HCT116 (cell line): ENCODE data around the gene GREB1L. TPM values are rescaled to one million over a fixed set of nuclear protein-coding genes. Genes with fewer than 3 reads are reported as not detected.

Experiments
- ATAC-seq: fragments of 200-7000 bp; cut with Tn5 transposase; 2 replicates; pipeline ENCODE4 v1.9.1; 2020; ENCODE audit warnings: mild to moderate bottlenecking, moderate library complexity
- BruUV-seq: library from RNA; stranded (reverse); fragments of 400-500 nt; replicated peaks from 2 replicates; lab custom pipeline; 2021; lab: Mats Ljungman, UMichigan
- CTCF ChIA-PET: fragments of 300-600 bp; sonication (Branson Sonifier 250); formaldehyde crosslinking; loops from one replicate; lab custom pipeline; 2021; ENCODE audit warnings: antibody characterized with exemption; lab: Charles Lee
- POLR2A ChIA-PET: fragments of 300-600, 350-600 bp; sonication (Branson Sonifier 250); formaldehyde crosslinking; loops from one replicate; lab custom pipeline; 2021; ENCODE audit warnings: antibody characterized with exemption; lab: Charles Lee
- RAD21 ChIA-PET, 2 experiments: fragments of 300-600 bp; sonication (Branson Sonifier 250); formaldehyde crosslinking; loops; one replicate each; lab custom pipeline; 2023; ENCODE audit warnings: low total read pairs in 2 of 2; ENCODE audit not compliant: uncharacterized antibody in 2 of 2, unreplicated experiment in 2 of 2, low non-redundant PET in 1 of 2; lab: Charles Lee
- DNase-seq: peaks from one replicate; pipeline ENCODE4 v3.0.0-alpha.2; 2010; ENCODE audit warnings: low read depth, low spot score
- H2AFZ ChIP-seq: fragments of 200-600 bp; shearing (Covaris generic), sonication (generic); 2 replicates; pipeline ENCODE4 v1.6.1; 2017; ENCODE audit warnings: low read depth, mixed run types, mixed read lengths, antibody characterized with exemption, low read length; ENCODE audit not compliant: poor library complexity, severe bottlenecking
- H3K27ac ChIP-seq: 2 replicates; pipeline ENCODE4 v1.5.1; 2012; ENCODE audit warnings: low read depth, low read length
- H3K27me3 ChIP-seq: fragments of 200-600 bp; sonication (generic); 2 replicates; pipeline ENCODE4 v1.6.1; 2016; ENCODE audit warnings: mixed run types, low read length, mixed read lengths; ENCODE audit not compliant: insufficient read depth
- H3K36me3 ChIP-seq, 2 experiments: fragments of 200-500 bp in 1 of 2; fragments of 200-600 bp in 1 of 2; sonication (Bioruptor generic) in 1 of 2; sonication (generic) in 1 of 2; 2 replicates each; pipeline versions ENCODE4 v1.5.1 to v1.6.1; 2014 to 2016; ENCODE audit warnings: low read length in 2 of 2, inconsistent platforms in 1 of 2, mixed read lengths in 1 of 2, mixed run types in 1 of 2; ENCODE audit not compliant: insufficient read depth in 2 of 2, control insufficient read depth in 1 of 2
- H3K4me1 ChIP-seq, 2 experiments: fragments of 200-600 bp in 1 of 2; sonication (generic) in 1 of 2; 2 replicates each; pipeline versions ENCODE4 v1.5.1 to v1.6.1; 2012 to 2017; ENCODE audit warnings: low read length in 2 of 2, inconsistent platforms in 1 of 2, mild to moderate bottlenecking in 1 of 2, mixed read lengths in 1 of 2, mixed run types in 1 of 2, moderate library complexity in 1 of 2; ENCODE audit not compliant: insufficient read depth in 2 of 2, control insufficient read depth in 1 of 2
- H3K4me2 ChIP-seq: fragments of 200-600 bp; sonication (generic); 2 replicates; pipeline ENCODE4 v1.6.1; 2017; ENCODE audit warnings: mixed run types, low read length, mixed read lengths
- H3K4me3 ChIP-seq, 2 experiments: fragments of 200-600 bp in 1 of 2; sonication (generic) in 1 of 2; replicated peaks in 1 of 2; 2 replicates each; pipeline ENCODE4 v1.5.1; 2011 to 2016; ENCODE audit warnings: low read length in 2 of 2, control low read depth in 1 of 2, low read depth in 1 of 2, mild to moderate bottlenecking in 1 of 2, mixed read lengths in 1 of 2, mixed run types in 1 of 2
- H3K79me2 ChIP-seq: fragments of 200-600 bp; sonication (generic); 2 replicates; pipeline ENCODE4 v1.6.1; 2017; ENCODE audit warnings: mild to moderate bottlenecking, mixed run types, low read length, moderate library complexity, mixed read lengths; ENCODE audit not compliant: insufficient read depth
- H3K9ac ChIP-seq: fragments of 200-600 bp; sonication (generic); 2 replicates; pipeline ENCODE4 v1.6.1; 2016; ENCODE audit warnings: low read length, mixed read lengths
- H3K9me2 ChIP-seq: fragments of 200-600 bp; sonication (generic), shearing (Covaris generic); 2 replicates; pipeline ENCODE4 v1.6.1; 2017; ENCODE audit warnings: mixed run types, mild to moderate bottlenecking, moderate library complexity; ENCODE audit not compliant: insufficient read depth
- H3K9me3 ChIP-seq, 2 experiments: fragments of 200-500 bp in 1 of 2; fragments of 200-600 bp in 1 of 2; sonication (Bioruptor generic) in 1 of 2; sonication (generic) in 1 of 2; 2 replicates each; pipeline ENCODE4 v1.6.1; 2014 to 2017; ENCODE audit warnings: low read length in 2 of 2, mixed read lengths in 2 of 2, inconsistent platforms in 1 of 2, low read depth in 1 of 2, mild to moderate bottlenecking in 1 of 2, mixed run types in 1 of 2, moderate library complexity in 1 of 2; ENCODE audit not compliant: control insufficient read depth in 1 of 2, insufficient read depth in 1 of 2
- H4K20me1 ChIP-seq: fragments of 200-600 bp; sonication (generic), shearing (Covaris generic); 2 replicates; pipeline ENCODE4 v1.6.1; 2017; ENCODE audit warnings: mixed run types, mild to moderate bottlenecking, moderate library complexity; ENCODE audit not compliant: insufficient read depth
- CEBPB ChIP-seq: IDR thresholded peaks from 2 replicates; pipeline ENCODE4 v1.6.1; 2012; ENCODE audit warnings: low read depth
- EGR1 ChIP-seq: IDR thresholded peaks from 2 replicates; pipeline ENCODE4 v1.6.1; 2012; ENCODE audit warnings: low read depth
- ELF1 ChIP-seq: IDR thresholded peaks from 2 replicates; pipeline ENCODE4 v1.6.1; 2012; ENCODE audit warnings: low read depth, borderline replicate concordance
- EZH2 ChIP-seq: fragments of 200-600 bp; sonication (generic); IDR thresholded peaks from 2 replicates; pipeline ENCODE4 v1.6.1; 2017; ENCODE audit warnings: antibody characterized with exemption, mixed run types
- EZH2phosphoT487 ChIP-seq: fragments of 200-600 bp; IDR thresholded peaks from 2 replicates; pipeline ENCODE4 v1.6.1; 2018; ENCODE audit warnings: antibody characterized with exemption, borderline replicate concordance
- FOSL1 ChIP-seq: IDR thresholded peaks from 2 replicates; pipeline ENCODE4 v1.6.1; 2012; ENCODE audit warnings: low read depth
- POLR2A ChIP-seq: IDR thresholded peaks from 2 replicates; pipeline ENCODE4 v1.7.0; 2011; ENCODE audit warnings: borderline replicate concordance; ENCODE audit not compliant: insufficient read depth, insufficient read length; ENCODE audit errors: extremely low read depth
- POLR2AphosphoS5 ChIP-seq: IDR thresholded peaks from 2 replicates; pipeline ENCODE4 v1.6.1; 2011; ENCODE audit warnings: mild to moderate bottlenecking, low read depth, low read length, moderate library complexity
- RAD21 ChIP-seq: IDR thresholded peaks from 2 replicates; pipeline ENCODE4 v1.6.1; 2012; ENCODE audit warnings: low read depth, mild to moderate bottlenecking
- SIN3A ChIP-seq: IDR thresholded peaks from 2 replicates; pipeline ENCODE4 v1.6.1; 2012; ENCODE audit warnings: low read depth
- SP1 ChIP-seq: IDR thresholded peaks from 2 replicates; pipeline ENCODE4 v1.6.1; 2012; ENCODE audit warnings: low read depth
- SRF ChIP-seq: IDR thresholded peaks from 2 replicates; pipeline ENCODE4 v1.6.1; 2012; ENCODE audit warnings: low read depth
- ZFX ChIP-seq: fragments of 450-650 bp; IDR thresholded peaks from 2 replicates; pipeline ENCODE4 v1.6.1; 2017
- ZNF274 ChIP-seq: fragments of 200-500 bp; sonication (Bioruptor generic); IDR thresholded peaks from 2 replicates; pipeline ENCODE4 v1.6.1; 2014; ENCODE audit warnings: mild to moderate bottlenecking, low read depth, low read length, inconsistent platforms
- intact Hi-C: fragments of 100-400 bp; cut with micrococcal nuclease; formaldehyde crosslinking; loops from 2 replicates; pipeline ENCODE4 v1.10.0; 2022
- total RNA-seq: library from RNA; stranded (reverse); gene quantifications from one replicate; pipeline ENCODE4 v1.2.1, GENCODE V29; 2021; ENCODE audit not compliant: unreplicated experiment
- TF ChIP-seq, protein P1 (sequence below), 3 experiments: fragments of 200-600 bp in 1 of 3; sonication (generic) in 1 of 3; IDR thresholded peaks in 2 of 3; conservative IDR thresholded peaks in 1 of 3; 2 replicates each; pipeline ENCODE4 v1.5.1; 2012 to 2017; ENCODE audit warnings: low read depth in 2 of 3, low read length in 2 of 3, antibody characterized with exemption in 1 of 3, borderline replicate concordance in 1 of 3, control low read depth in 1 of 3, mild to moderate bottlenecking in 1 of 3, mixed read lengths in 1 of 3, mixed run types in 1 of 3, moderate library complexity in 1 of 3; ENCODE audit not compliant: insufficient read depth in 1 of 3
- TF ChIP-seq, protein P2 (sequence below): IDR thresholded peaks from 2 replicates; pipeline ENCODE4 v1.6.1; 2012; ENCODE audit warnings: low read depth
- TF ChIP-seq, protein P3 (sequence below): IDR thresholded peaks from 2 replicates; pipeline ENCODE4 v1.6.1; 2012
- TF ChIP-seq, protein P4 (sequence below): IDR thresholded peaks from 2 replicates; pipeline ENCODE4 v1.6.1; 2012
- TF ChIP-seq, protein P5 (sequence below): IDR thresholded peaks from 2 replicates; pipeline ENCODE4 v1.6.1; 2011; ENCODE audit warnings: mild to moderate bottlenecking, low read length, moderate library complexity; ENCODE audit not compliant: insufficient replicate concordance; ENCODE audit errors: extremely low read depth

GREB1L gene
- total RNA-seq, 1 experiment from 2014 or later = 12.2 TPM

DNA sequence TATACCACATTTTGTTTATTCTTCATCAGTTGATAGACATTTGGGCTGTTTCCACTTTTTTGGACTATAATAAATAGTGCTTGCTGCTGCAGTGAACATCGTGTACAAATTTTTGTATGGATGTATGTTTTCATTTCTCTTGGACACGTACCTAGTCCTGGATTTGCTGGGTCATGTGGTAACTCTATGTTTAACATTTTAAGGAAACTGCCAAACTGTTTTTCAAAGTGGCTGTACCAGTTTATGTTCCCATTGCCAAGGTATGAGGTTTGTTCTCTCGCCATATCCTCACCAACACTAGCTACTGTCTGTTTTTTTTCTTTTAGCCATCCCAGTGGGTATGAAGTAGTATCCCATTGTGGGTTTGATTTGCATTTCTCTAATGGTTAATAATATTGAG lies 42.5 kb downstream of the GREB1L start (continued):
- TF ChIP-seq, protein P1, sequence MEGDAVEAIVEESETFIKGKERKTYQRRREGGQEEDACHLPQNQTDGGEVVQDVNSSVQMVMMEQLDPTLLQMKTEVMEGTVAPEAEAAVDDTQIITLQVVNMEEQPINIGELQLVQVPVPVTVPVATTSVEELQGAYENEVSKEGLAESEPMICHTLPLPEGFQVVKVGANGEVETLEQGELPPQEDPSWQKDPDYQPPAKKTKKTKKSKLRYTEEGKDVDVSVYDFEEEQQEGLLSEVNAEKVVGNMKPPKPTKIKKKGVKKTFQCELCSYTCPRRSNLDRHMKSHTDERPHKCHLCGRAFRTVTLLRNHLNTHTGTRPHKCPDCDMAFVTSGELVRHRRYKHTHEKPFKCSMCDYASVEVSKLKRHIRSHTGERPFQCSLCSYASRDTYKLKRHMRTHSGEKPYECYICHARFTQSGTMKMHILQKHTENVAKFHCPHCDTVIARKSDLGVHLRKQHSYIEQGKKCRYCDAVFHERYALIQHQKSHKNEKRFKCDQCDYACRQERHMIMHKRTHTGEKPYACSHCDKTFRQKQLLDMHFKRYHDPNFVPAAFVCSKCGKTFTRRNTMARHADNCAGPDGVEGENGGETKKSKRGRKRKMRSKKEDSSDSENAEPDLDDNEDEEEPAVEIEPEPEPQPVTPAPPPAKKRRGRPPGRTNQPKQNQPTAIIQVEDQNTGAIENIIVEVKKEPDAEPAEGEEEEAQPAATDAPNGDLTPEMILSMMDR (IDR thresholded peaks at IDR 0.05 in 2 of 3, conservative IDR thresholded peaks at IDR 0.05 in 1 of 3; ENCODE audit: borderline replicate concordance in 1 of 3, insufficient read depth in 1 of 3, low read depth in 2 of 3, low read length in 2 of 3) = no peak
- TF ChIP-seq SRF (no peak), ZFX (no peak)

DNA sequence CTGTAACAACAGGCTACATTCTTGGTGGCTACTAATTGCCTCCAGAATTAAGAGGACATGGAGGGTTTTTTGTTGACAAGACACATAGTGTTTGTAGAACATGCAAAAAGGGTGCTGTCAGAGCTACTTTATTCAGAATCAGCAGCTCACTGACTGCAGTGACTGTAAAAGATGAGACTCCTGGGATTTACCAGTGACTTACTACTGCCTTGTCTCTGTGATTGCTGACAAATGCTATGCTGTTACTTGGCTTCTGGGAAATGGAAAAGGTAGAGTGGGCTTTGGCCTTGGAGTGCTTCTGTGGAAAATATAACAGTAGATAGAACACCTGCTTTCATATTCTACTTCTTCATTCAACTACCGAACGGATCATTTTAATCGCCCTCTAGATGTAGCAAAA lies 47.8 kb downstream of the GREB1L start:
- TF ChIP-seq FOSL1 (no peak), POLR2AphosphoS5 (no peak), ZNF274 (no peak), SIN3A (no peak), CEBPB (no peak), POLR2A (no peak), RAD21 (no peak), EGR1 (no peak), EZH2phosphoT487 (no peak), SP1 (no peak), EZH2 (no peak), ZFX (no peak), ELF1 (no peak)
- TF ChIP-seq, protein P2, sequence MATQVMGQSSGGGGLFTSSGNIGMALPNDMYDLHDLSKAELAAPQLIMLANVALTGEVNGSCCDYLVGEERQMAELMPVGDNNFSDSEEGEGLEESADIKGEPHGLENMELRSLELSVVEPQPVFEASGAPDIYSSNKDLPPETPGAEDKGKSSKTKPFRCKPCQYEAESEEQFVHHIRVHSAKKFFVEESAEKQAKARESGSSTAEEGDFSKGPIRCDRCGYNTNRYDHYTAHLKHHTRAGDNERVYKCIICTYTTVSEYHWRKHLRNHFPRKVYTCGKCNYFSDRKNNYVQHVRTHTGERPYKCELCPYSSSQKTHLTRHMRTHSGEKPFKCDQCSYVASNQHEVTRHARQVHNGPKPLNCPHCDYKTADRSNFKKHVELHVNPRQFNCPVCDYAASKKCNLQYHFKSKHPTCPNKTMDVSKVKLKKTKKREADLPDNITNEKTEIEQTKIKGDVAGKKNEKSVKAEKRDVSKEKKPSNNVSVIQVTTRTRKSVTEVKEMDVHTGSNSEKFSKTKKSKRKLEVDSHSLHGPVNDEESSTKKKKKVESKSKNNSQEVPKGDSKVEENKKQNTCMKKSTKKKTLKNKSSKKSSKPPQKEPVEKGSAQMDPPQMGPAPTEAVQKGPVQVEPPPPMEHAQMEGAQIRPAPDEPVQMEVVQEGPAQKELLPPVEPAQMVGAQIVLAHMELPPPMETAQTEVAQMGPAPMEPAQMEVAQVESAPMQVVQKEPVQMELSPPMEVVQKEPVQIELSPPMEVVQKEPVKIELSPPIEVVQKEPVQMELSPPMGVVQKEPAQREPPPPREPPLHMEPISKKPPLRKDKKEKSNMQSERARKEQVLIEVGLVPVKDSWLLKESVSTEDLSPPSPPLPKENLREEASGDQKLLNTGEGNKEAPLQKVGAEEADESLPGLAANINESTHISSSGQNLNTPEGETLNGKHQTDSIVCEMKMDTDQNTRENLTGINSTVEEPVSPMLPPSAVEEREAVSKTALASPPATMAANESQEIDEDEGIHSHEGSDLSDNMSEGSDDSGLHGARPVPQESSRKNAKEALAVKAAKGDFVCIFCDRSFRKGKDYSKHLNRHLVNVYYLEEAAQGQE = no peak
- TF ChIP-seq, protein P3, sequence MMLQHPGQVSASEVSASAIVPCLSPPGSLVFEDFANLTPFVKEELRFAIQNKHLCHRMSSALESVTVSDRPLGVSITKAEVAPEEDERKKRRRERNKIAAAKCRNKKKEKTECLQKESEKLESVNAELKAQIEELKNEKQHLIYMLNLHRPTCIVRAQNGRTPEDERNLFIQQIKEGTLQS = no peak
- TF ChIP-seq, protein P4, sequence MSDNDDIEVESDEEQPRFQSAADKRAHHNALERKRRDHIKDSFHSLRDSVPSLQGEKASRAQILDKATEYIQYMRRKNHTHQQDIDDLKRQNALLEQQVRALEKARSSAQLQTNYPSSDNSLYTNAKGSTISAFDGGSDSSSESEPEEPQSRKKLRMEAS = no peak
- TF ChIP-seq, protein P5, sequence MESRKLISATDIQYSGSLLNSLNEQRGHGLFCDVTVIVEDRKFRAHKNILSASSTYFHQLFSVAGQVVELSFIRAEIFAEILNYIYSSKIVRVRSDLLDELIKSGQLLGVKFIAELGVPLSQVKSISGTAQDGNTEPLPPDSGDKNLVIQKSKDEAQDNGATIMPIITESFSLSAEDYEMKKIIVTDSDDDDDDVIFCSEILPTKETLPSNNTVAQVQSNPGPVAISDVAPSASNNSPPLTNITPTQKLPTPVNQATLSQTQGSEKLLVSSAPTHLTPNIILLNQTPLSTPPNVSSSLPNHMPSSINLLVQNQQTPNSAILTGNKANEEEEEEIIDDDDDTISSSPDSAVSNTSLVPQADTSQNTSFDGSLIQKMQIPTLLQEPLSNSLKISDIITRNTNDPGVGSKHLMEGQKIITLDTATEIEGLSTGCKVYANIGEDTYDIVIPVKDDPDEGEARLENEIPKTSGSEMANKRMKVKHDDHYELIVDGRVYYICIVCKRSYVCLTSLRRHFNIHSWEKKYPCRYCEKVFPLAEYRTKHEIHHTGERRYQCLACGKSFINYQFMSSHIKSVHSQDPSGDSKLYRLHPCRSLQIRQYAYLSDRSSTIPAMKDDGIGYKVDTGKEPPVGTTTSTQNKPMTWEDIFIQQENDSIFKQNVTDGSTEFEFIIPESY = no peak
- H3K27me3 ChIP-seq = no peaks in the 10 kb centered on the region
- RAD21 ChIA-PET = no interaction called here
- H4K20me1 ChIP-seq = no peaks in the 10 kb centered on the region
- intact Hi-C loops = no loop called here
- no peak overlapping the region for H3K4me2 ChIP-seq
- H2AFZ ChIP-seq = no peak overlapping the region
- H3K9ac ChIP-seq = no peak overlapping the region
- no TSS peak for BruUV-seq
- no peak for ATAC-seq
- no peaks in the 10 kb centered on the region for H3K36me3 ChIP-seq
- no peaks in the 10 kb centered on the region for H3K9me2 ChIP-seq
- POLR2A ChIA-PET = no interaction called here
- H3K4me1 ChIP-seq = peaks cover 0 to 5% of the 10 kb centered on the region in 2 experiments; a peak in 1 of 4 replicates
- CTCF ChIA-PET = no interaction called here
- H3K79me2 ChIP-seq = 0 out of 2 replicates have a peak, but pooled peaks cover 4% of the 10 kb centered on the region
- no peaks in the 10 kb centered on the region for H3K9me3 ChIP-seq
- H3K4me3 ChIP-seq = no peak overlapping the region
- H3K27ac ChIP-seq = no peak overlapping the region
- DNase-seq = no peak
